K562 (cell line): ENCODE results near the gene KPNA4. TPM values are rescaled to one million over a fixed set of nuclear protein-coding genes. Genes with fewer than 3 reads are reported as not detected.

Source experiments
- ATAC-seq: fragments of 200-7000 bp; cut with Tn5 transposase; 3 replicates; pipeline ENCODE4 v1.9.1; 2020; ENCODE audit warnings: moderate library complexity
- BruUV-seq: library from RNA; stranded (reverse); fragments of 400-500 nt; replicated peaks from 2 replicates; lab custom pipeline; 2021; lab: Mats Ljungman, UMichigan
- CTCF ChIA-PET: fragments of 300-600 bp; formaldehyde crosslinking; extraction: SDS; loops from one replicate; lab custom pipeline; 2021; ENCODE audit warnings: low intra/inter-chr PET ratio; lab: Yijun Ruan, JAX
- POLR2A ChIA-PET: fragments of 300-600, 350-650 bp; sonication (Branson Sonifier 250); formaldehyde crosslinking; extraction: SDS; loops from one replicate; lab custom pipeline; 2021; ENCODE audit warnings: antibody characterized with exemption, inconsistent platforms; lab: Yijun Ruan, JAX
- DNase-seq, 4 experiments: peaks; one replicate each; pipeline versions ENCODE4 v3.0.0 to v3.0.0-alpha.2; 2011 to 2018; ENCODE audit warnings: low spot score in 3 of 4, mixed read lengths in 3 of 4; ENCODE audit errors: extremely low read depth in 1 of 4
- FAIRE-seq: peaks from 2 replicates; lab custom pipeline; 2011; peaks lifted over from hg19 to GRCh38; lab: Jason Lieb, UNC
- H2AFZ ChIP-seq: 2 replicates; pipeline ENCODE4 v1.6.0; 2011; ENCODE audit warnings: low read depth, low read length, control low read depth, inconsistent platforms
- H3K27ac ChIP-seq: fragments of 200-600 bp; 3 replicates; pipeline ENCODE4 v1.8.0; 2011; ENCODE audit warnings: low read depth, mild to moderate bottlenecking, control low read depth, inconsistent platforms, low read length, moderate library complexity, mixed read lengths; ENCODE audit errors: extremely low read depth
- H3K27me3 ChIP-seq, 2 experiments: fragments of 300-600 bp in 1 of 2; 2 replicates in 1 of 2; 3 replicates in 1 of 2; pipeline versions ENCODE4 v1.6.0 to v1.8.0; 2011; ENCODE audit warnings: inconsistent platforms in 2 of 2, low read length in 2 of 2, mild to moderate bottlenecking in 1 of 2, mixed read lengths in 1 of 2, moderate library complexity in 1 of 2; ENCODE audit not compliant: control insufficient read depth in 2 of 2, insufficient read depth in 2 of 2
- H3K36me3 ChIP-seq: fragments of 300-600 bp; 3 replicates; pipeline ENCODE4 v1.8.0; 2011; ENCODE audit warnings: mild to moderate bottlenecking, low read length, inconsistent platforms; ENCODE audit not compliant: control insufficient read depth, insufficient read depth
- H3K4me1 ChIP-seq, 2 experiments: fragments of 200-600 bp in 1 of 2; replicated peaks in 1 of 2; 2 replicates in 1 of 2; 3 replicates in 1 of 2; pipeline versions ENCODE4 v1.5.1 to v1.8.0; 2011; ENCODE audit warnings: inconsistent platforms in 2 of 2, low read length in 2 of 2, mild to moderate bottlenecking in 1 of 2, mixed read lengths in 1 of 2, moderate library complexity in 1 of 2; ENCODE audit not compliant: control insufficient read depth in 2 of 2, insufficient read depth in 2 of 2
- H3K4me2 ChIP-seq: 2 replicates; pipeline ENCODE4 v1.6.1; 2011; ENCODE audit warnings: low read length, control low read depth, inconsistent platforms, mixed read lengths; ENCODE audit not compliant: insufficient read depth
- H3K4me3 ChIP-seq: fragments of 200-600 bp; sonication (generic), shearing (Covaris generic); 2 replicates; pipeline ENCODE4 v1.5.1; 2016; ENCODE audit warnings: control low read depth, inconsistent platforms
- H3K79me2 ChIP-seq: fragments of 200-600 bp; 3 replicates; pipeline ENCODE4 v1.8.0; 2011; ENCODE audit warnings: low read length, inconsistent platforms; ENCODE audit not compliant: control insufficient read depth, insufficient read depth
- H3K9ac ChIP-seq, 2 experiments: 2 replicates each; pipeline versions ENCODE4 v1.6.0 to v1.6.1; 2011; ENCODE audit warnings: low read depth in 2 of 2, low read length in 2 of 2, control low read depth in 1 of 2, inconsistent platforms in 1 of 2, mild to moderate bottlenecking in 1 of 2, mixed read lengths in 1 of 2; ENCODE audit not compliant: insufficient read depth in 1 of 2
- H3K9me1 ChIP-seq: one replicate; pipeline ENCODE4 v1.6.0; 2011; ENCODE audit warnings: inconsistent platforms, mild to moderate bottlenecking, low read length, moderate library complexity; ENCODE audit not compliant: control insufficient read depth, insufficient read depth
- H3K9me3 ChIP-seq: replicated peaks from 2 replicates; pipeline ENCODE4 v1.5.1; 2011; ENCODE audit warnings: low read depth, low read length, inconsistent platforms; ENCODE audit not compliant: control insufficient read depth, insufficient read depth
- H4K20me1 ChIP-seq: replicated peaks from 2 replicates; pipeline ENCODE4 v1.6.1; 2011; ENCODE audit warnings: low read length, inconsistent platforms, mixed read lengths; ENCODE audit not compliant: control insufficient read depth, insufficient read depth
- CREBBP ChIP-seq: IDR thresholded peaks from one replicate; pipeline ENCODE4 v1.6.1; 2012; ENCODE audit warnings: low read depth, mild to moderate bottlenecking, control low read depth, inconsistent platforms, low read length
- FOXA1 ChIP-seq: fragments of 450-650 bp; IDR thresholded peaks from 2 replicates; pipeline ENCODE4 v1.6.1; 2016; ENCODE audit warnings: mild to moderate bottlenecking, borderline replicate concordance
- HMGXB4 ChIP-seq: sonication (generic); formaldehyde crosslinking; IDR thresholded peaks from 2 replicates; pipeline ENCODE4 v1.8.1; 2023; ENCODE audit warnings: mild to moderate bottlenecking, missing genetic modification reagents
- NR2C1 ChIP-seq, 2 experiments: fragments of 450-650 bp; IDR thresholded peaks; 2 replicates each; pipeline ENCODE4 v1.6.1; 2017; ENCODE audit warnings: mild to moderate bottlenecking in 2 of 2, antibody characterized with exemption in 1 of 2, inconsistent platforms in 1 of 2, missing compliant biosample characterization in 1 of 2, missing genetic modification characterization in 1 of 2
- POU5F1 ChIP-seq: fragments of 150-350 bp; IDR thresholded peaks from 2 replicates; pipeline ENCODE4 v1.6.1; 2014; ENCODE audit warnings: borderline replicate concordance, low read length, low read depth, mild to moderate bottlenecking; ENCODE audit not compliant: partially characterized antibody
- RNF2 ChIP-seq: sonication (generic); IDR thresholded peaks from 2 replicates; pipeline ENCODE4 v1.6.1; 2016
- ZHX1 ChIP-seq: fragments of 150-350 bp; conservative IDR thresholded peaks from 2 replicates; pipeline ENCODE4 v1.6.1; 2014; ENCODE audit warnings: low read length
- ZNF717 ChIP-seq: fragments of 250-450 bp; sonication (Bioruptor Pico); IDR thresholded peaks from 2 replicates; pipeline ENCODE4 v1.5.0; 2021
- ZZZ3 ChIP-seq: fragments of 450-650 bp; IDR thresholded peaks from 2 replicates; pipeline ENCODE4 v1.6.1; 2016; ENCODE audit warnings: antibody characterized with exemption, mild to moderate bottlenecking, moderate library complexity
- WGBS: fragments of 100-300 bp; shearing (Covaris generic); methylation state at CpG from one replicate; pipeline ENCODE4 v1.1.6; 2016; ENCODE audit warnings: low coverage, mixed read lengths; ENCODE audit not compliant: insufficient coverage; ENCODE audit errors: missing lambda C conversion rate; 5-methylcytosine and 5-hydroxymethylcytosine counted together
- in situ Hi-C: fragments of 300-500 bp; cut with MboI; formaldehyde crosslinking; loops from 4 replicates; pipeline ENCODE4 v1.15.0; 2018; ENCODE audit warnings: inconsistent platforms, mixed read lengths
- intact Hi-C: fragments of 100-400 bp; cut with micrococcal nuclease; formaldehyde crosslinking; loops from 2 replicates; pipeline ENCODE4 v1.14.2; 2022
- polyA plus RNA-seq, 8 experiments: library from polyadenylated mRNA; depleted of rRNA in 4 of 8; stranded (reverse) in 5 of 8; unstranded in 3 of 8; fragments of >200 nt; fragmentation: Nextera tagmentation in 2 of 8; fragmentation: Illumina TruSeq in 1 of 8; extraction: Ambion mirVana in 2 of 8; extraction: Trizol in 1 of 8; gene quantifications; 2 replicates each; pipeline versions ENCODE4 v1.2.1 to v1.2.3, GENCODE V29; 2011 to 2014; ENCODE audit warnings: inconsistent platforms in 1 of 8, missing spikeins in 1 of 8
- total RNA-seq, 7 experiments: library from RNA; depleted of rRNA in 6 of 7; stranded (reverse); fragments of >200 nt in 6 of 7; fragmentation: Illumina TruSeq in 2 of 7; extraction: Trizol in 2 of 7; gene quantifications; 2 replicates each; pipeline versions ENCODE4 v1.2.1 to v1.2.3, GENCODE V29; 2011 to 2021; ENCODE audit warnings: low replicate concordance in 1 of 7
- TF ChIP-seq, protein P1 (sequence below): fragments of 450-650 bp; IDR thresholded peaks from 2 replicates; pipeline ENCODE4 v1.6.1; 2018; ENCODE audit warnings: mild to moderate bottlenecking, low read depth; ENCODE audit not compliant: partially characterized antibody
- TF ChIP-seq, protein P2 (sequence below), 2 experiments: fragments of 150-350 bp in 1 of 2; IDR thresholded peaks; 2 replicates each; pipeline ENCODE4 v1.6.1; 2012 to 2016; ENCODE audit warnings: low read depth in 2 of 2, low read length in 2 of 2, mild to moderate bottlenecking in 1 of 2, moderate library complexity in 1 of 2

KPNA4 gene
- total and polyA plus RNA-seq, 9 of the 15 experiments (the other 6 are each of a cell fraction or from before 2014, with no cell fraction given) = 13.9 to 66.6 (median 34.5) TPM

GRCh38 chr3:160531311-160531710 is 34.1 kb downstream of the KPNA4 start:
- Histone ChIP-seq H3K27ac (no peak overlapping the region), H4K20me1 (no peaks in the 10 kb centered on the region), H2AFZ (no peak overlapping the region), H3K79me2 (peaks cover 2% of the 10 kb centered on the region; the same call in 1 of the 3 replicates), H3K4me3 (no peak overlapping the region), H3K27me3 (no peaks in the 10 kb centered on the region), H3K36me3 (peaks cover 69% of the 10 kb centered on the region), H3K4me2 (no peak overlapping the region), H3K9me3 (no peaks in the 10 kb centered on the region), H3K9ac (no peak overlapping the region), H3K9me1 (no peaks in the 10 kb centered on the region), H3K4me1 (peaks cover 0 to 2% of the 10 kb centered on the region in 2 experiments; a peak in 1 of 5 replicates)
- BruUV-seq = no TSS peak
- CTCF ChIA-PET = no interaction called here
- ATAC-seq (no peak), FAIRE-seq (no peak), DNase-seq (no peak)
- 87% methylated on average over 1 of the region's 1 CpG for WGBS
- intact Hi-C loops = no loop called here
- POLR2A ChIA-PET = no interaction called here
- in situ Hi-C loops = no loop called here
- TF ChIP-seq RNF2 (no peak), ZNF717 (CRISPR knock-in tag) (no peak), ZZZ3 (no peak), POU5F1 (no peak), CREBBP (no peak), FOXA1 (no peak), HMGXB4 (CRISPR knock-in tag) (no peak), ZHX1 (no peak), NR2C1 (IDR thresholded peaks at IDR 0.05) (no peak), NR2C1 (tag; IDR thresholded peaks at IDR 0.05) (no peak)
- TF ChIP-seq, protein P1, sequence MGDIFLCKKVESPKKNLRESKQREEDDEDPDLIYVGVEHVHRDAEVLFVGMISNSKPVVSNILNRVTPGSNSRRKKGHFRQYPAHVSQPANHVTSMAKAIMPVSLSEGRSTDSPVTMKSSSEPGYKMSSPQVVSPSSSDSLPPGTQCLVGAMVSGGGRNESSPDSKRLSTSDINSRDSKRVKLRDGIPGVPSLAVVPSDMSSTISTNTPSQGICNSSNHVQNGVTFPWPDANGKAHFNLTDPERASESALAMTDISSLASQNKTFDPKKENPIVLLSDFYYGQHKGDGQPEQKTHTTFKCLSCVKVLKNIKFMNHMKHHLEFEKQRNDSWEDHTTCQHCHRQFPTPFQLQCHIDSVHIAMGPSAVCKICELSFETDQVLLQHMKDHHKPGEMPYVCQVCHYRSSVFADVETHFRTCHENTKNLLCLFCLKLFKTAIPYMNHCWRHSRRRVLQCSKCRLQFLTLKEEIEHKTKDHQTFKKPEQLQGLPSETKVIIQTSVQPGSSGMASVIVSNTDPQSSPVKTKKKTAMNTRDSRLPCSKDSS = no peak
- TF ChIP-seq, protein P2, sequence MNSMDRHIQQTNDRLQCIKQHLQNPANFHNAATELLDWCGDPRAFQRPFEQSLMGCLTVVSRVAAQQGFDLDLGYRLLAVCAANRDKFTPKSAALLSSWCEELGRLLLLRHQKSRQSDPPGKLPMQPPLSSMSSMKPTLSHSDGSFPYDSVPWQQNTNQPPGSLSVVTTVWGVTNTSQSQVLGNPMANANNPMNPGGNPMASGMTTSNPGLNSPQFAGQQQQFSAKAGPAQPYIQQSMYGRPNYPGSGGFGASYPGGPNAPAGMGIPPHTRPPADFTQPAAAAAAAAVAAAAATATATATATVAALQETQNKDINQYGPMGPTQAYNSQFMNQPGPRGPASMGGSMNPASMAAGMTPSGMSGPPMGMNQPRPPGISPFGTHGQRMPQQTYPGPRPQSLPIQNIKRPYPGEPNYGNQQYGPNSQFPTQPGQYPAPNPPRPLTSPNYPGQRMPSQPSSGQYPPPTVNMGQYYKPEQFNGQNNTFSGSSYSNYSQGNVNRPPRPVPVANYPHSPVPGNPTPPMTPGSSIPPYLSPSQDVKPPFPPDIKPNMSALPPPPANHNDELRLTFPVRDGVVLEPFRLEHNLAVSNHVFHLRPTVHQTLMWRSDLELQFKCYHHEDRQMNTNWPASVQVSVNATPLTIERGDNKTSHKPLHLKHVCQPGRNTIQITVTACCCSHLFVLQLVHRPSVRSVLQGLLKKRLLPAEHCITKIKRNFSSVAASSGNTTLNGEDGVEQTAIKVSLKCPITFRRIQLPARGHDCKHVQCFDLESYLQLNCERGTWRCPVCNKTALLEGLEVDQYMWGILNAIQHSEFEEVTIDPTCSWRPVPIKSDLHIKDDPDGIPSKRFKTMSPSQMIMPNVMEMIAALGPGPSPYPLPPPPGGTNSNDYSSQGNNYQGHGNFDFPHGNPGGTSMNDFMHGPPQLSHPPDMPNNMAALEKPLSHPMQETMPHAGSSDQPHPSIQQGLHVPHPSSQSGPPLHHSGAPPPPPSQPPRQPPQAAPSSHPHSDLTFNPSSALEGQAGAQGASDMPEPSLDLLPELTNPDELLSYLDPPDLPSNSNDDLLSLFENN (IDR thresholded peaks at IDR 0.05; ENCODE audit: low read depth in 2 of 2, low read length in 2 of 2) = no peak
